NOMO-1 treated with DMSO at 0.1 percent for 48 hours (cell line): ENCODE measurements around the gene ADCY3.
"Not testable (repeated sequence)": the region's sequence is repeated elsewhere in the genome, so short reads cannot be mapped to it uniquely, and the experiment has no call there.

Experiments used
- DNase-seq: peaks from one replicate; lab custom pipeline; 2025; ENCODE audit not compliant: unreplicated experiment; lab: John Stamatoyannopoulos, UW

The ADCY3 gene

GRCh38 chr2:24819442-24820174 lies 100.4 kb downstream of the ADCY3 start:
- no peak for DNase-seq

GRCh38 chr2:24818721-24819167 lies 101.3 kb downstream of the ADCY3 start:
- DNase-seq, result no peak

GRCh38 chr2:24816884-24817283 lies 103.2 kb downstream of the ADCY3 start:
- no peak for DNase-seq

- DNase-seq, result no peak
These were observed 103.6 kb downstream of the ADCY3 start for GRCh38 chr2:24816404-24816803.

- no peak for DNase-seq
These were observed 104.9 kb downstream of the ADCY3 start for GRCh38 chr2:24815171-24815570.

- DNase-seq, result no peak
These were observed 105.5 kb downstream of the ADCY3 start for GRCh38 chr2:24814516-24814915.

GRCh38 chr2:24813691-24814137 lies 106.3 kb downstream of the ADCY3 start:
- no peak for DNase-seq

- DNase-seq, result no peak
These were observed 110.6 kb downstream of the ADCY3 start for GRCh38 chr2:24809316-24810007.

GRCh38 chr2:24806661-24807036 lies 113.4 kb downstream of the ADCY3 start:
- DNase-seq, result no peak

GRCh38 chr2:24805811-24806660 lies 114.0 kb downstream of the ADCY3 start:
- not testable (repeated sequence) for DNase-seq

- DNase-seq, result not testable (repeated sequence)
These were observed 119.5 kb downstream of the ADCY3 start for GRCh38 chr2:24800487-24800886.

- DNase-seq, result no peak
These were observed 122.4 kb downstream of the ADCY3 start for GRCh38 chr2:24797644-24798043.

GRCh38 chr2:24793761-24794435 lies 126.1 kb downstream of the ADCY3 start:
- no peak for DNase-seq

GRCh38 chr2:24792874-24793760 lies 126.9 kb downstream of the ADCY3 start, which contains the start of the genes CENPO and PTRHD1:
Gene CENPO (plus strand): TSS chr2:24793425. CDS start chr2:24793920, 495 bp downstream.
Gene PTRHD1 (minus strand): TSS chr2:24793391. CDS start chr2:24793377, 14 bp downstream.
- DNase-seq, result peak; percentile 92

GRCh38 chr2:24792542-24792873 lies 127.5 kb downstream of the ADCY3 start:
- DNase-seq, result no peak

GRCh38 chr2:24791452-24791851 lies 128.6 kb downstream of the ADCY3 start:
- no peak for DNase-seq

GRCh38 chr2:24788816-24789215 lies 131.2 kb downstream of the ADCY3 start:
- no peak for DNase-seq

GRCh38 chr2:24787532-24787931 lies 132.5 kb downstream of the ADCY3 start:
- no peak for DNase-seq

- DNase-seq, result peak; percentile 81
These were observed 134.2 kb downstream of the ADCY3 start for GRCh38 chr2:24785671-24786321.
